Tibial artery (tissue), 4 donors: ENCODE measurements around the gene ERGIC3.

Experiments used
- DNase-seq, 2 donors: peaks; one replicate each; pipeline ENCODE4 v3.0.0-alpha.2; 2019
- H3K27ac ChIP-seq, 2 donors: fragments of 200-600 bp; sonication (generic) in 1 of 2; 1 replicate in 1 of 2; 2 replicates in 1 of 2; pipeline ENCODE4 v1.5.1; 2018 to 2019; ENCODE audit warnings: mild to moderate bottlenecking in 1 of 2
- H3K27me3 ChIP-seq, 2 donors: fragments of 200-600 bp; sonication (generic) in 1 of 2; one replicate each; pipeline versions ENCODE4 v1.5.1 to v1.6.0; 2016 to 2019
- H3K36me3 ChIP-seq, 3 donors: fragments of 200-600 bp; sonication (generic) in 2 of 3; one replicate each; pipeline ENCODE4 v1.5.1; 2016 to 2019; ENCODE audit warnings: mild to moderate bottlenecking in 2 of 3
- H3K4me1 ChIP-seq, 4 donors: fragments of 200-600 bp; sonication (generic) in 2 of 4; 1 replicate in 3 of 4; 2 replicates in 1 of 4; pipeline ENCODE4 v1.5.1; 2016 to 2019
- H3K4me3 ChIP-seq, 2 donors: fragments of 200-600 bp; sonication (generic) in 1 of 2; 1 replicate in 1 of 2; 2 replicates in 1 of 2; pipeline ENCODE4 v1.5.1; 2018 to 2019; ENCODE audit warnings: mild to moderate bottlenecking in 2 of 2
- H3K9me3 ChIP-seq, 3 donors: fragments of 200-600 bp; sonication (generic) in 1 of 3; one replicate each; pipeline ENCODE4 v1.5.1; 2016 to 2019
- CTCF ChIP-seq, 2 experiments: fragments of 200-600 bp in 1 of 2; fragments of 450-650 bp in 1 of 2; IDR thresholded peaks; one replicate each; pipeline ENCODE4 v1.5.1; 2017 to 2019; ENCODE audit warnings: antibody characterized with exemption in 2 of 2, mild to moderate bottlenecking in 1 of 2, moderate library complexity in 1 of 2
- intact Hi-C: fragments of 100-400 bp; cut with DNase I; formaldehyde crosslinking; loops from one replicate; pipeline ENCODE4 v1.15.0; 2023; ENCODE audit warnings: low total_unique reads

Gene ERGIC3

GRCh38 chr20:35499271-35499670 lies 42.6 kb upstream of the ERGIC3 start:
- H3K4me1 ChIP-seq, result no peaks in the 10 kb centered on the region
- intact Hi-C loops, result no loop called here

GRCh38 chr20:35502352-35502751 lies 39.5 kb upstream of the ERGIC3 start:
- H3K4me3 ChIP-seq, result no peak overlapping the region
- no peaks in the 10 kb centered on the region for H3K27me3 ChIP-seq
- no peak for TF ChIP-seq CTCF (IDR thresholded peaks at IDR 0.05)
- H3K36me3 ChIP-seq, result peaks cover 42 to 95% (median 70%) of the 10 kb centered on the region in 3 donors
- no peak overlapping the region for H3K27ac ChIP-seq
- DNase-seq, result no peak
- H3K9me3 ChIP-seq, result no peaks in the 10 kb centered on the region
- no peaks in the 10 kb centered on the region for H3K4me1 ChIP-seq
- intact Hi-C loops, result no loop called here

More at GRCh38 chr20:35499271-35499670, 42.6 kb upstream of the ERGIC3 start:
- no peak for TF ChIP-seq CTCF (IDR thresholded peaks at IDR 0.05)
- DNase-seq, result no peak
- H3K9me3 ChIP-seq, result no peaks in the 10 kb centered on the region
- no peak overlapping the region for H3K4me3 ChIP-seq
- H3K27me3 ChIP-seq, result no peaks in the 10 kb centered on the region
- H3K27ac ChIP-seq, result no peak overlapping the region
- peaks cover 61 to 100% (median 89%) of the 10 kb centered on the region in 3 donors for H3K36me3 ChIP-seq

GRCh38 chr20:35503281-35503680 lies 38.6 kb upstream of the ERGIC3 start:
- H3K4me3 ChIP-seq, result no peak overlapping the region
- DNase-seq, result no peak
- no peaks in the 10 kb centered on the region for H3K9me3 ChIP-seq
- intact Hi-C loops, result no loop called here
- H3K4me1 ChIP-seq, result no peaks in the 10 kb centered on the region
- no peak for TF ChIP-seq CTCF (IDR thresholded peaks at IDR 0.05)
- H3K27me3 ChIP-seq, result no peaks in the 10 kb centered on the region
- H3K27ac ChIP-seq, result no peak overlapping the region
- H3K36me3 ChIP-seq, result peaks cover 40 to 95% (median 67%) of the 10 kb centered on the region in 3 donors

- Histone ChIP-seq H3K36me3 (peaks cover 41 to 95% (median 69%) of the 10 kb centered on the region in 3 donors), H3K9me3 (no peaks in the 10 kb centered on the region), H3K27ac (no peak overlapping the region), H3K27me3 (no peaks in the 10 kb centered on the region), H3K4me1 (no peaks in the 10 kb centered on the region), H3K4me3 (no peak overlapping the region)
- TF ChIP-seq CTCF (IDR thresholded peaks at IDR 0.05), result no peak
- no peak for DNase-seq
- intact Hi-C loops, result no loop called here
Measured at GRCh38 chr20:35503841-35504561, 37.9 kb upstream of the ERGIC3 start.

- DNase-seq, result no peak
- H3K27ac ChIP-seq, result no peak overlapping the region
- no peak for TF ChIP-seq CTCF (IDR thresholded peaks at IDR 0.05)
- H3K27me3 ChIP-seq, result no peaks in the 10 kb centered on the region
- no peaks in the 10 kb centered on the region for H3K4me1 ChIP-seq
- intact Hi-C loops, result no loop called here
- no peak overlapping the region for H3K4me3 ChIP-seq
- peaks cover 46 to 95% (median 76%) of the 10 kb centered on the region in 3 donors for H3K36me3 ChIP-seq
- H3K9me3 ChIP-seq, result no peaks in the 10 kb centered on the region
Measured at GRCh38 chr20:35504751-35505150, 37.1 kb upstream of the ERGIC3 start.
